Measurements from ENCODE around the gene THEMIS.

- TF ChIP-seq POLR2A (IDR thresholded peaks at IDR 0.05) (no peak), CTCF (IDR thresholded peaks at IDR 0.05) (no peak)
These were observed 87.2 kb downstream of the THEMIS start for GRCh38 chr6:127813699-127814027.

All from prostate gland (tissue), 2 donors.